GM21723 (cell line): Measurements from ENCODE around the gene MGAT4A.
"Not testable (repeated sequence)": the region's sequence is repeated elsewhere in the genome, so short reads cannot be mapped to it uniquely, and the experiment has no call there.

Experiments
- ATAC-seq: cut with Tn5 transposase; IDR thresholded peaks from one replicate; pipeline ENCODE4 v1.9.1; 2021; ENCODE audit warnings: mild to moderate bottlenecking, moderate library complexity; ENCODE audit not compliant: unreplicated experiment

Gene MGAT4A

DNA sequence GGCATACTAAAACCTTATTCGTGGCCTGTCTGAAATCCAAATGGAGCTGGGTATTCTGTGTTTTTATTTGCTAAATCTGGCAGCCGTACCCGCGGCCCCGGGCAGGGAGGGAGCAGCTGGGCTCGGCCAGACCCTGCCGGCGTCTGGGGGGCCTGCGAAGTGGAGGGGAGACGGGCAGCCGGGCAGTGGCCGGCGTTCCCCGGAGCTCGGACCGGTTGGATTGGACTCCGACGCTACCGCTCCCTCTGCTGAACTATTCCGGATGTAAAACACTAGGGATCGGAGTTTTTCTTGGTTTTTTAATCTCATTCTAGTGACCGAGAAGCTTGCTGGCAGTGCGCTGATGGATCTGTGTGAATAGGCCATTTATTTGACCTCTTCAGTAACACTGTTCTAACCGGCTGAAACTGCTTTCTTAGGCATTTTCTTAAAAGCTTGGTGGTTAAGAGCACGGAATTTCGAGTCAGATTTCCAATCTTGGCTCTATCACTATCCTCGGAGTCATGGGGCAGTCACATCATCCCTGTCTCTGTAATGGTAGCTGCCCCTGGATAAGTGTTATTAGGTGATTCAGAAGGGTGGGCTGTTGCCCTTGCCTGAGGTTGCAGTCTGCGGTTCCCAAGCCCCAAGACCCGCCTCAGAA is 121.8 kb downstream of the MGAT4A start:
- ATAC-seq = peak; percentile 13

DNA sequence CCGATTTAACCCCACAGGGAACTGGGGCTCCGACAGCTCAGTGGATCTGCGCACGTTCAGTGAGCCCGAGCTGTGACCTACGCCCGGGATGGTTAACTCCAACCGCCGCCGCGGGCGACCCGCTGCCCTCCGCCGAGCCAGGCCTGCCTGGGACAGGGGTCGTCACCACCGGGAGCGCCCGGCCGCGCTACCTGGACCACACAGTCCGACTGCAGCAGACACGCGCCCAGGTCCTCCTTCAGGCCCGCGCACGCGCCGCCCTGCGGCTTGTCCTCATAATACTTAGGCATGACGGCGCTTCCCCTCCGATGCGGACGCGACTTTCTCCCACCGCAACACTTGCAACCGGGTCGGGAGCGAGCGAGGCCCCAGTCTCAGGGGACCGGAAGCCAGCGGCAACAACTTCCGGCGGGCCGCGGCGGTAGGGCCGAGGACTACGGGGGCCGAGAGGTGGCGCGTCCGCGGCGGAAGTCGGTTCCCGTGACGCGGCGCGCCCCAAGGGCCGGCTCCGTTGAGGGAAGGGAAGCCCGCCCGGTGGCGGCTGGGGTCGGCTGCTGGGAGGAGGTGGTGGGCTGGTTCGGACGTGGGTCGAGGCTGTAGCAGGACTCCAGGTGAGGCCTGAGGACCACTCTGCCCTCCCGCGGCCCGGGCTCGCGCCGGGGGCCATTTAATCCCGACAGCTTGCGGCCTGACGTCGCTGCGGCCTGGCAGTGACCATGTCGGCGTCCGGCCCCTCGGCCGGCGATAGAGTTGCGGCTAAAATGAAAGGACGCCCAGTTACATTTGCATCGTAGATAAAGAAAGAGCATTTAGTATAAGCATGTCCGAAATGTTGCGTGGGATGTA is 122.6 kb downstream of the MGAT4A start, which contains the start of the genes COA5 and UNC50:
Gene COA5 (minus strand): TSS at position 397 of the 846 bp plus-strand sequence. CDS start 107 bp downstream, at position 290.
Gene UNC50 (plus strand): TSS at position 474 of the 846 bp plus-strand sequence. CDS start 1,171 bp downstream, outside the sequence.
- peak; percentile 87 for ATAC-seq

DNA sequence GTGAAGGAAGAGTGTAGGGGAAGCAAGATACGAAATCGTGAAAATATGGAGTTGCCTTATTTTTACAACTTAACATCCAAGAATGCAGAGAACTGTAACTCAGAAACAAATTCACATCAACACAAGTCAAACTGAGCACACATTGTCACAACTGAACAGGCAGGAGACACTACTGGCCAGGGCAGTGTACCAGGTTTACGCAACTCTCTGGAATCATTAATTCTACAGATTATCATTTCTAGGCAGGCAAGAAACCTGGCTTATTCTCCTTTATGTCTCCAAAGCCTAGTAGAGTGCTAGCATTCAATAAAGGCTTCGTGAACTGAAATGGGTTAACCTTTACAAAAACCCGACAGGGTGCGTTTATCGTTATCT is 123.2 kb downstream of the MGAT4A start:
- ATAC-seq = no peak

DNA sequence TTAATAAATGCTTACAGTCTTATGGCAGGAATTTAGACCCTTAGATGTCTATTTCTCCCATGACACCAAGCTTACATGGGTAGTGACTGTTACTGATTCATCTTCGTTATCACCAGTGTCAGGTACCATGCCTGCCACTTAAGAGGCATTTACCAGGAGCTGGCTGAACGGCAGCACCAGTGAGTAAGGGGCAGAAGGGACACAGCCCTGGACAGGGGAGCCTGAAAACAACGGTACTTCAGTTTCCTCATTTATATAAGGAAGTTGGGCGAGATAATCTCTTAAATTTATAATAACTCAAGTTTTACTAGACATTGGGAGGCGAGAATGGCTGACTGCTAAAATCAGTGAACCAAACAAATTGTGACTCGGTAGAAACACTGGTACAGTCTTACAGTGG is 123.8 kb downstream of the MGAT4A start:
- ATAC-seq = no peak

DNA sequence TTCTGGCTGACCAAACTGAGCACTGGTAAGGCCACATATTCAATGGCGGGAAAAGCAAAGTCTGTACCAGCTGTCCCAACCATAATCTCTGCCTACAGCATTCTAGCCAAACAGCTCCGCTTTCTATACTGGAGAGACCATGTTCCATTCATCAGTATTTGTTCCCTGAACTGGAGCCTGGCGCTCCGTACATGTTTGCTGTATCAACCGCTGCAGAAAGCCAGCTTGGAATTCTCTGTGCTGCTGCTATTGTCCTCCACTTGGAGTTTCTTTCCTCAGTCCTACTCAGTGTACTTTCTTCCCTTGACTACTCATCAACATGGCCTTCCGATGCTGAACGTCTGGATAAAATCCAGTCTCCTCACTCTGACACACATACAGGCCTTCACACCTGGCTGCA is 124.5 kb downstream of the MGAT4A start:
- no peak for ATAC-seq

DNA sequence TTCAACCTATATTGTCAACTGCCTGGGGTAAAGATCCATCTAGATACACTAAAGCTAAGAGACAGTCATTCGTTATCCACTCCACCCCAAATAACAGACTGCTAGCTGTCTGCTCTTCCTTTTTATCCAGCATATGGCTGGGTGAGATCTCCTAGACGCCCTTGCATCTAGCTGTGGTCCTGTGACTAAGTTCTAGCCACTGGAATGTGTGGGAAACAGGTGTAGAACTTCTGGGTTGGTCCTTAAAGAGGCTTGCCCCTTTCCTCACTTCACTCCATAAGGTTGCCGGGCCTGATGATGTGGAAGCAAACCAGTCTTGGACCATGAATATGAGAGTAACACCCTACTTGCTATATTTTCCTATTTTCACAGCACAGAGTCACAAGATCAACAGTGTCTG is 125.9 kb downstream of the MGAT4A start:
- ATAC-seq = no peak

DNA sequence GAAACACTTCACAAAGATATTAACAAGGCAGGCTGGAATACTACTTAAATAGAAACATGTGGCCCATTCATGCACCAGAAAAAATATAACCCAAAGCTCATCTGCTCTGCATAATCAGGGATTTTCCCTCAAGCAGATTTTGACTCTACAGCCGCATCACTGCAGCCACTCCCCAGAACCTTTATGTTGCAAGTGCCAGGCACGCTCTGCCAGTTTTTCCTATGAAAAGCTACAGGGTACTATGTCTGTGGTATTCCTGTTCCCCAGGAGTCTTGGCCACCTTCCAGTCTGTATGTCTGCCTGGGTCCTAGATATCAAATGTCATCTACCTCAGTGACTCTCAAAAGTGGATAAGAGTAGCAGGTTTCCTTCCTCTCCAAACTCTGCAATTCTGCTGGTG is 126.4 kb downstream of the MGAT4A start:
- no peak for ATAC-seq

DNA sequence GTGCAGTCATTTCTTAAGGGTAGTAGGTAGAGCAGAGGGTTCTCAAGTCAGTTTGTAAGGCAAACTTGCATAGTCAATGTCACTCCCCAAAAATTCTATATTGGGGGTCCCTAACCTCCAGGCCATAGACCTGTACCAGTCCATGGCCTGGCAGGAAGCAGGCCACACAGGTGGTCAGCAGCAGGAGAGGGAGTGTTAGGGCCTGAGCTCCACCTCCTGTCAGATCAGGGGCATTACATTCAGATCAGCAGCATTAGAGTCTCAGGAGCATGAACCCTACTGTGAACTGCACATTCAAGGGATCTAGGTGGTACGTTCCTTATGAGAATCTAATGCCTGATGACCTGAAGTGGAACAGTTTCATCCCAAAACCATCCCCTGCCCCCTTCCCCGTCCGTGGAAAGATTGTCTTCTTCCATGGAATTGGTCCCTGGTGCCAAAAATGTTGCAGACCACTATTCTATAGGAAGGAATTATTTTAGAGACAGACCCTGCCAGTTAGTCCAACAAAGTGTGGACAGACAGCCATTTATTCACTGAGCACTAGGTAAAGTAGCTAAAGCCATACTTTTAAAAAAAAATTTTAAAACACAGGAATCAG is 129.3 kb downstream of the MGAT4A start:
- peak; percentile 87 for ATAC-seq

DNA sequence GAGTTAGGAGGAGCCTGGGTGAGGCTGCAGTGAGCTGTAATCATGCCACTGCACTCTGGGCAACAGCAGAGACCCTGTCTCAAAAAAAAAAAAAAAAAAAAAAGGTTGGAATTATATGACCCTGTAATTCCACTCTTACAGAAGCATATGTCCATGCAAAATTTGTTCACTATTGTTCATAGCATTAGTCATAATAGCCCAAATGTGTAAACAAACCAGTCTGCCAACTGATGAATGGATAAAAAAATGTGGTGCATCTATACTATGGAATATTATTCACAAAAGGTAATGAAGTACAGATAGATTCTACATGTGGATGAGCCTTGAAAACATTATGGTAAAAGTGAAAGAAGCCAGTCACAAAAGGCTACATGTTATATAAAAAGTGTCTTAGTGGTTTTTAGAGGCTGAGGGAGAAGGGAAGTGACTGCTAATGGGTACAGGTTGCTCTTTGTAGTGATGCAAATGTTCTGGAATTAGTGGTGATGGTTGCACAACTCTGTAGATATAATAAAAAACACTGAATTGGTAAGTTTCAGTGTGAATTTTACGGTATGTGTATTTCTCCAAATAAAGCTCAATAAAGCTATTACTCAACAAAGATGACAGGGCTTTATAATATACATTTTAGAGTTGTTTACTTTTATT is 132.0 kb downstream of the MGAT4A start:
- no peak for ATAC-seq

DNA sequence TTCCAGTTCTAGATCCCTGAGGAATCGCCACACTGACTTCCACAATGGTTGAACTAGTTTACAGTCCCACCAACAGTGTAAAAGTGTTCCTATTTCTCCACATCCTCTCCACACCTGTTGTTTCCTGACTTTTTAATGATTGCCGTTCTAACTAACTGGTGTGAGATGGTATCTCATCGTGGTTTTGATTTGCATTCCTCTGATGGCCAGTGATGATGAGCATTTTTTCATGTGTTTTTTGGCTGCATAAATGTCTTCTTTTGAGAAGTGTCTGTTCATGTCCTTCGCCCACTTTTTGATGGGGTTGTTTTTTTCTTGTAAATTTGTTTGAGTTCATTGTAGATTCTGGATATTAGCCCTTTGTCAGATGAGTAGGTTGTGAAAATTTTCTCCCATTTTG is 136.3 kb downstream of the MGAT4A start:
- ATAC-seq = not testable (repeated sequence)

DNA sequence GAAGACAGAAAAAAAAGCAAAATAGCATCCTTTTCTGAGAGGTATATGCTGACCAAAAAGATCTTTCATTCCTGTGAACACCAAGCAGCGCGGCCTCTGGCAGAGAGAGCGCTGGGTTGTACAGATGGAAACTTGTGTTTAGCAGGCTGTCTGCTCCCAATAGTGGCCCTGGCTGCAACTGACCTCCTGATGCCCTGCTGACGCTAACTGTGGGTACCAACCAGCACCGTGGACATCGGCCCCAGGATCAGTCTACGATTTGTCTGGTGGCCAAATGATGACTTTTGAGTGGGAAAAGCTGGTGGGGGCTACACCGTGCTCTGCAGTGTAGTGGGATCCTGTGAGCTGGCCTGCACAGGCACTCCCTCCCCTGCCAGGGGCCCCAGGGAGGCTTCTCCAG is 138.4 kb downstream of the MGAT4A start:
- no peak for ATAC-seq

DNA sequence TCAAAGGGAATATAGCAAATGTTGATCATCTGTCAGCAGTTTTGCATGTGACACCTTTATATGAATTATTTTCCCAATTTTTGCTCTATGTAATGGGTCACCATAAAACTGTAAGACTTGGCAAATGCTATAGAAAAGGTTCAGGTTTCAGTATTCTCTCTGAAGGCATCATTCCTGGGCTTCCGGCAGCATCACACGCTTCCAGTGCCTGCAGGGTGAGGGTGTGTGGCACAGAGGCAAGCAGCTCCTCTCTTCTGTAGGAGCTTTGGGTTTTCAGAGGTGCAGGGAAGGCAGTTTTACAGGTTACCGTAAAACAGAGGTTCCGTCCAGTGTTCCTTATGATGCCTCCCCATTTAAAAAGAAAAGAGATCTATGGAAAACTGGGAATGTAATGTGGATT is 141.4 kb downstream of the MGAT4A start:
- ATAC-seq = no peak

DNA sequence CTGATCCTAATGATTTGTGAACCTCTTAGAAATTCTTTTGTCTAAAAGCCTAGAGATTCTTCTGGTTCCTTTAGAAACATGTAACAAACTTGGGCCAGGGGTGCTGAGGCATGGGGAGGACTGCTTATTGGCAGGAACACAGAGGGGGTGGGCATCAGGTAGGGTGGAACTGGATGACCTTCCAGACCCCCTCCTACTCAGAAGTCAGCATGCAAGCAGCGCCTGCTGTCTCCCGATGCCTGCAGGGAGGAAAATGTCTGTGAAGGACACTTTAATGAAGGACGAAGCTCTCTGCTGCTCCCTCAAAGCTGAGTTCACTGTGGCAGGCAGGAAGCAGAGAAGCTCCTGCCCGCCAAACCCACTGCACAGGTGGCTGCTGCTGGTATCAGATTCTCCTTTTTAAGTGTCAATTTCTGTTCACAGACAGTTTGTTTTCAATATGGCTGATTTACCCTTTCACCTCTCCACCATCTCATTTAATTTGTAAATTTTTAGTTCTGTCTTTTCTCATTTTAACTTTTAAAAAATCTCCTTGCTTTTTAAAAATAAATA is 142.0 kb downstream of the MGAT4A start:
- no peak for ATAC-seq

DNA sequence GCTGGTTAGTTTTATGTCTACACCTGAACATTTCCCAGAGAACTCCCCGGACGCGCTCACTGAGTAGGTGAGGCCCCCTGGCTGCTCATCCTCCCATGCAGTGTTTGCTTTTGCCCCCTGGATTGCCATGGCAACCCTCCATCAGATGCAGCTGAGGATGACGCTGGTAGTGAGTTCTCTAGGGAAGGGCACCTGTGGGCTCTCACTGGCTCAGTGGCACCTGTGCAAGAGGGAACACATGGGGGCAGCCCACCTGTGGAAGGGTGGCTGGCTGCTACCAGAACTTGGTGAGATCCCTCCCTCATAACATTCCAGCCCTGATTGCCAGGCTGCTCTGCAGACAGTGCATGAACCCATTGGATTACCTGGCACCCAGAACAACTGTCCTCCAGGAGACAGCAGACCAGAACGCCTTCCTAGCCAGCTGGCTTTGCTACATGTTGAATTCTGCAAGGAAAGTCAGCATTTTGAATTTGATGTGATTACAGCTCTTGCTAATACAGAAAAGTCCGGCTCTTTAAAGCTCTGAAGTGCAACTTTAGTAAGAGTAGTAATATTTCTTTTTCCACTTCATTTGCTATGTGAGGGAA is 144.3 kb downstream of the MGAT4A start:
- no peak for ATAC-seq

DNA sequence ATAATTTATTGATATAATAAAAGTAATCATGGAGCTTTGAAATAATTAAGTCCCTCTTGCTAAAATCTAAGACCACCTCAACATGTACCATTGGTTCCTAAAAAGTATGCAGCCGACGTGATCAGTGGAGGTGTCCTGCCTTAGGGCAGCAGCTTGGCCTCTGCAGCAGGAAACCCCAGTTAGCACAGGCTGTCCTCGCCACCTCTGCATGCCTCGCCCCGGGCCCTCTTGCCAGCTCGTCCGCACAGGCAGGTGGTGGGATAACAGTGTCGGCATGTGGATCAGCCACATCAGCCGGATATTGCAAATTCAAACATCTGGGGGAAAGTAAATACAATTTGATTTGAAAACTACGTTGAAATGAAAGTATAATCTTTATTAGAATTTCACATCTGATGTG is 145.5 kb downstream of the MGAT4A start:
- ATAC-seq = no peak

DNA sequence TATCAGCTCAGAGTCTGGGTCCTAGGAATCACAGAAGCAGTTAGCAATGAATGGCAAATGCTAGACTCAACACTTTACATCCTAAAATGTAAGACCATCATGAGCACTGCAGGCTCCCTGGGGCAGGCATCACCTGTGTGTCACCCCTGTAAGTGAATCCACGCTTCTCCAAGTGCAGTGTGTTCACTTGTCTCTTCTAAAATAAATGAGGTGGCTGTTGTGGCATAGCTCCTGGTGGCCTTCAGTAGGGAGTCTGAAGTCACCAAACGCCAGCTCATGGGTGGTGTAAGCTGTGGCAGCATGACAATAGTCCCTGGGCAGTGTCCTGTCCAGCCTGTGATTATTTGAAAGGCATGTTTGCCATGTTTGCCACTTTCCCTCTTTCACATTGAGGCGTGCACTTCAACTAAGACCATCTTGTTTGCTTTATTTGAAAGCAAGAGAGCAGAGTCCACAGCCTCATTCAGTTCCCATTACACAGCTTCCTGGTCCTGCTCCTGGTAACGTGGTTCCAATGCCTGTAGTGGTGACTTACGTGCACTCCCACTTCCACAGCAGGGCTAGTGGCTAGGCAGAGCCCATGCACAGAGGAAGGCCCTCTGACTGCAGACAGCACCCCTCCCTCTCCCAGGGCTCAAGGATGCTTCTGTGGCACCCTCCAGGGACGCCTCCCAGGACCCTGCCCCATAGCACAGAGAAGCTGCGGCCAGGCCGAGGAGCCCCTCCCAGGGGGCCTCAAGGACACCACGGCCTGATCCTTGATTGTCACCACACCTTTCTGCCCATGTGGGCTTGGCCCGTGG is 146.9 kb downstream of the MGAT4A start:
- no peak for ATAC-seq

DNA sequence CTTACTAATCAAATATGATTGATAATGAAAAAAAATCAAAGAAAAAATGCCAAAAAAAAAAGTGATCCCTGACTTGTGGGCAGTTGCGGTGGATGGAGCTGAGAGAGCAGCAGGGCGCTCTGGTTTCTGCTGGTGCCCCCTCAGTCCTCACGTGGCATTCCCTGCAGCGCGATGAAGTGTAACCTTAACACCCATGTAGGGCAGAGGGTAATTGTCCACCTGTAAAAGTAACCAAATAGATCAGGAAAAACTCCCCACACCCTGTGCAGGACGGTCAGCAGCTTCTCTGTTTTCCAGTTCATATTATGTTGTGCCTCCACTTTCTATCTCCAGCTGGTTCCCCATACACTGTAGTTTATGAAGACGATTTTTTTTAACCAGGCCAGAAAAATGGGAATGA is 147.7 kb downstream of the MGAT4A start:
- no peak for ATAC-seq

DNA sequence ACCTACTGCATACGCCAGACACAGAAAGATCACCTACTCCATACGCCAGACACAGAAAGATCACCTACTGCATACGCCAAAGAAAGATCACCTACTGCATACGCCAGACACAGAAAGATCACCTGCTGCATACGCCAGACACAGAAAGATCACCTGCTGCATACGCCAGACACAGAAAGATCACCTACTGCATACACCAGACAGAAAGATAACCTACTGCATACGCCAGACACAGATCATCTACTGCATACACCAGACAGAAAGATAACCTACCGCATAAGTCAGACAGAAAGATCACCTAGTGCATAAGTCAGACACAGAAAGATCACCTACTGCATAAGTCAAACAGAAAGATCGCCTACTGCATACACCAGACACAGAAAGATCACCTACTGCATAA is 148.4 kb downstream of the MGAT4A start:
- no peak for ATAC-seq

DNA sequence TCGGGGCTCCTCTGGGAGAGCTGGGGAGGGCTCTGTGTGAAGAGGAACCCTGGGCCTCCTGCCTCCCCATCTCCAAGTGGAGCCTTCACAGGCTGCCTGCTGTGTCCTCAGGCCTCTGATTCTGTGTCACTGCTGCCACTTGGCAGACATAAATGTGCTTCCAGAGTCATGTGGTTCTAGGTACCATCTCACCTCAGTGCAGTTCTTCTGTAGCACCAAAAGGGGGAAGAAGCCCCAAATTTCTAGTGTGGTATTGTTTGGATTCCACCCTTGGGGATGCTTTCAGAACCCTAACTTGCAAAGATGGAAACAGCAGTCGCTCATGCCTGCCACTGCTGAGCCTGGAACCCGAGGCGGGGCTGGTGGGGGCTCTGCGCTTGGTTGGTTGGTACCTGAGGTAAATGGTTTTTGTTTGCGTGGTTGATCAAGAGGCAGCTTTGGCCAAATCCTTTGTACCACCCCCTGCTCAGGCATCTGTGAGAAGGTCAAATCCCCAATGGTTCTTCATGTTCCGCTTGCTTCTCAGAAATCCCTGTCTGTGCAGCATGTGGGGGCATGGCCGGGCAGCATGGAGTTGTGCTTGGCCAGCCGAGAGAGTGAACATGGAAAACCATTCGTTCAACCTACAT is 150.2 kb downstream of the MGAT4A start:
- ATAC-seq = no peak
